Brain microvascular endothelial cell (primary cell): ENCODE data around the gene AASDH.

ENCODE experiments used
- DNase-seq: peaks from one replicate; pipeline ENCODE4 v3.0.0-alpha.2; 2020
- H3K27ac ChIP-seq: fragments of 250-450 bp; sonication (Bioruptor Pico); 2 replicates; pipeline ENCODE4 v1.5.1; 2020; ENCODE audit warnings: mild to moderate bottlenecking, moderate library complexity
- H3K27me3 ChIP-seq: fragments of 250-450 bp; sonication (Bioruptor Pico); replicated peaks from 2 replicates; pipeline ENCODE4 v1.5.1; 2020; ENCODE audit warnings: mild to moderate bottlenecking
- H3K36me3 ChIP-seq: fragments of 250-450 bp; sonication (Bioruptor Pico); replicated peaks from 2 replicates; pipeline ENCODE4 v1.5.1; 2020; ENCODE audit warnings: mild to moderate bottlenecking
- H3K4me3 ChIP-seq: 2 replicates; pipeline ENCODE4 v1.5.1; 2011; ENCODE audit warnings: low read depth, mild to moderate bottlenecking, control low read depth, low read length, moderate library complexity
- in situ Hi-C: cut with HindIII; loops from 2 replicates; pipeline ENCODE4 v1.10.0; 2017; ENCODE audit warnings: low sequenced_read_pairs, low pct_ligation_motif_present
- TF ChIP-seq, protein P1 (sequence below): IDR thresholded peaks from 2 replicates; pipeline ENCODE4 v1.5.1; 2011; ENCODE audit warnings: low read depth, mild to moderate bottlenecking, moderate library complexity, low read length, control low read depth, inconsistent platforms; ENCODE audit errors: missing control alignments

The AASDH gene

DNA sequence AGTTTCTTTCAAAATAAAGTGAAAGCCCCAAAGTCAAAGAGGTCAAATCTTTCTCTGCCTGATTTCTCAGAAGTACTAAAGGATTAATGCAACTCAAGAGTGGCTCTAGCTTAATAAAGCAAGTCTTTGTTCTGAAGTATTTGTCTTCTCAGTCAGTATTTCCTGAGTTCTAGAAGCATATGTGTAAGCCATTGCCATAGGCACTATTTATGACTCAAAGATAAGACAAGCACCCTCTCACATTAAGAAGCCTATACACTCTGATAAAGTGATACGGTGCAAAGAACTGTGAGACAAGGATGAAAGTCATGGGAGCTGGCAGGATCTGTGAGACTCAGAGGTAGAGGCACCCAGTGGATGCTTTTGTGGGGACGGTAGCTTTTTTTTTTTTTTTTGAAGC is 60.9 kb downstream of the AASDH start:
- in situ Hi-C loops: no loop called here
- no peaks in the 10 kb centered on the region for H3K36me3 ChIP-seq
- TF ChIP-seq, protein P1, sequence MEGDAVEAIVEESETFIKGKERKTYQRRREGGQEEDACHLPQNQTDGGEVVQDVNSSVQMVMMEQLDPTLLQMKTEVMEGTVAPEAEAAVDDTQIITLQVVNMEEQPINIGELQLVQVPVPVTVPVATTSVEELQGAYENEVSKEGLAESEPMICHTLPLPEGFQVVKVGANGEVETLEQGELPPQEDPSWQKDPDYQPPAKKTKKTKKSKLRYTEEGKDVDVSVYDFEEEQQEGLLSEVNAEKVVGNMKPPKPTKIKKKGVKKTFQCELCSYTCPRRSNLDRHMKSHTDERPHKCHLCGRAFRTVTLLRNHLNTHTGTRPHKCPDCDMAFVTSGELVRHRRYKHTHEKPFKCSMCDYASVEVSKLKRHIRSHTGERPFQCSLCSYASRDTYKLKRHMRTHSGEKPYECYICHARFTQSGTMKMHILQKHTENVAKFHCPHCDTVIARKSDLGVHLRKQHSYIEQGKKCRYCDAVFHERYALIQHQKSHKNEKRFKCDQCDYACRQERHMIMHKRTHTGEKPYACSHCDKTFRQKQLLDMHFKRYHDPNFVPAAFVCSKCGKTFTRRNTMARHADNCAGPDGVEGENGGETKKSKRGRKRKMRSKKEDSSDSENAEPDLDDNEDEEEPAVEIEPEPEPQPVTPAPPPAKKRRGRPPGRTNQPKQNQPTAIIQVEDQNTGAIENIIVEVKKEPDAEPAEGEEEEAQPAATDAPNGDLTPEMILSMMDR: no peak

DNA sequence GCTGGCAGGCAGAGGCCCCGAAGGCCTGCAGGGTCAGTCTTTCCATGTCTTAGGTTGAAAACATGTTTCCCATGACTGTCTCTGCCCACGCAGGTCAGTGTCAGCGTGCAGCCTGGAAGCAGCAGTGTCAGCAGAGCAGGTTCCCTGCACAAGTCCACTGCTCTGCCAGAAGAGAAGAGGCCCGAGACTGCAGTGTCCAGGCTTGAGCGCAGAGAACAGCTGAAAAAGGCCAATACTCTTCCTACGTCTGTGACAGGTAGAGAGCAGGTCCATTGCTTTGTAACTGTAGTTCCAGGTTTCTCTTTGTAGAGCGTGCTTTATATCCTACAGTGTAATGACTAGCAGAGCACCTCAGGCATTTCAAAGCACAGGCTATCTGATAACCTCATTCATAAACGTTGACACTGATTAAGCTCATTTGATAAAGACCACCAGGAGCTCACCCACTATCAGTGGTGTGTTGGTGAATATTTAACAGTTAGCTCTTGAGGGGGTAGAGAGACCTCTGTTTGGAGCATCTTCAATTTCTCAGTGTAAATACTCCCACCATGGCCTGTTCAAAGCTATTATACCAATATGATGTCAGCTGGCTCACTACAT is 63.2 kb downstream of the AASDH start:
- no peak for DNase-seq
- no peaks in the 10 kb centered on the region for H3K27me3 ChIP-seq
- TF ChIP-seq, protein P1: no peak
- no peak overlapping the region for H3K4me3 ChIP-seq
- no peak overlapping the region for H3K27ac ChIP-seq
- H3K36me3 ChIP-seq: no peaks in the 10 kb centered on the region
- in situ Hi-C loops: no loop called here

More for the DNA sequence above, 60.9 kb downstream of the AASDH start:
- no peak for DNase-seq
- Histone ChIP-seq H3K4me3 (no peak overlapping the region), H3K27me3 (no peaks in the 10 kb centered on the region), H3K27ac (no peak overlapping the region)

DNA sequence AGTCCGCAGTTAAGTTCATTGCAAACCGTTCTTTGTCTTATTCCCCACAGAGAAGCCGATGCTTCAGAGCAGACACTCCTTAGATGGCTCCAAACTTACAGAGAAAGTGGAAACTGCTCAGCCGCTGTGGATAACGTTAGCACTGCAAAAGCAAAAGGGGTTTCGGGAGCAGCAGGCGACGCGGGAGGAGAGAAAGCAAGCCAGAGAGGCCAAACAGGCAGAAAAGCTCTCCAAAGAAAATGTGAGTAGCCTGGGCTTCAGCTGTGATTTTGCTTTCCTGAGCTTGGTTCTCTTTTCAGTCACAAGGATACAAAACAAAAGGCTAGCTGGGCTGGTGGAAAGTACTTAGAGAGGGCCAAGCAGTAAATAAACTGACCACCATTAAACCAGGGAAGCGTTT is 64.0 kb downstream of the AASDH start:
- Histone ChIP-seq H3K27ac (no peak overlapping the region), H3K27me3 (no peaks in the 10 kb centered on the region), H3K4me3 (no peak overlapping the region), H3K36me3 (no peaks in the 10 kb centered on the region)
- in situ Hi-C loops: no loop called here
- DNase-seq: no peak
- TF ChIP-seq, protein P1: no peak

DNA sequence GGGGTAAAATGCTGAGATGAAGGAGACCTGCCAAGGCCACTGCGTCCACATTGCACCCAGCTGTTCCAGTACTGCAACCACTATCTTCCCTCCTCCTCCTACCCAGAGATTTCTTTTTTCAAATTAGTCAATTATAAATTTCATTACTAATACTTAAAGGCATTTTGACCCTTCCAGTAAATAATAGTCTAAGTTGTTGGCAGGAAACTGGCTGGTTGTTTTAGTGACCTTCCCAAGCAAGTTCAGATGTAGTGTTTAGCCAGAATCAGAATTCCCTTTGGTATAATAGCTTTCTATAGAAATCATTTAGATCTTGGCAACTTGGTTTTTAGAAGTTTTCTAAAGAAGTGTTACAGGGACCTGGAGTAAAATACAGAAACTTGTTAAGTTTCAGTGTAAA is 66.0 kb downstream of the AASDH start:
- H3K36me3 ChIP-seq: no peaks in the 10 kb centered on the region
- no peak for DNase-seq
- H3K27me3 ChIP-seq: no peaks in the 10 kb centered on the region
- no peak overlapping the region for H3K4me3 ChIP-seq
- H3K27ac ChIP-seq: no peak overlapping the region
- in situ Hi-C loops: no loop called here
- TF ChIP-seq, protein P1: no peak

DNA sequence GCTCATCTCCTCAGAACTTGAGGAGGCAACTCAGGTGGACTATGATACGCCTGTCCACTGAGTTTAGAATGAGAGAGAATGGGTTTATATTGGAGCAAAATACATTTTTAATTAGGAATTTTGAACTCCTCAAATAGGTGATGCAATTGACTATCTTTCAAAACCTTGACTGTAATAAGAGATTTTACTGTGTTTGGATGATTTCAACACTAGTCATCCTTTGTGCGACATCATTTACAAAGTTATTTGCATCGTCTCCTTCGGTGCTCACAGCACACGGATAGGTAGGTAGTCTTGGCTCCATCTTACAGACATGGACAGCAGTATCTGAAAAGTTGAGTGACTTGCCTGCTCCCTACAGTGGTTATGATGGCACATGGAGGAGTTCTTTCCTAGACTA is 67.0 kb downstream of the AASDH start:
- no peaks in the 10 kb centered on the region for H3K27me3 ChIP-seq
- no peaks in the 10 kb centered on the region for H3K36me3 ChIP-seq
- H3K4me3 ChIP-seq: no peak overlapping the region
- DNase-seq: no peak
- H3K27ac ChIP-seq: no peak overlapping the region
- TF ChIP-seq, protein P1: no peak
- in situ Hi-C loops: no loop called here

DNA sequence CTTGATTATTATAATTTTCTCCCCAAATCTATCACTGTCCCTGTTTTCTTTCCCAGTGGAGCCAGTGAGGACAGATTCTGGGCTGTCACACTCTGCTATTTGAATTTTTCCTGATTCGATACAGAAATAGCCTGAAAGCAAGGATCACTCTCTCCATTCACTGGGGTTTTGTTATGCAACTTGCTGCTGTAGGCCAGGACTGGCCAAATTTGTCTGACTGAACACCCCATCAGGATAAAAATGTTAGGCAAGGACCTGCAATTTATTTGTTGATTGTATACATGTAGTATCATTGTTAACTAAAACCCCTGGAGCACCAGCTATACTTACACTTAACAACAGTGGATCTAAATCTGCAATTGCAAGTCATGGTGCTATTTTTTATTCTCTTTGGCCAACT is 68.7 kb downstream of the AASDH start:
- no peak overlapping the region for H3K27ac ChIP-seq
- H3K27me3 ChIP-seq: no peaks in the 10 kb centered on the region
- DNase-seq: no peak
- no peaks in the 10 kb centered on the region for H3K36me3 ChIP-seq
- H3K4me3 ChIP-seq: no peak overlapping the region
- in situ Hi-C loops: no loop called here
- TF ChIP-seq, protein P1: no peak
